Hypothalamus (tissue), 51 donors: Measurements from ENCODE around the gene NHLRC1.

ENCODE experiments used
- DNase-seq, 51 donors: peaks; one replicate each; lab custom pipeline; 2025; lab: John Stamatoyannopoulos, UW

NHLRC1 gene

GRCh38 chr6:18088419-18089296, 33.8 kb downstream of the NHLRC1 start:
- DNase-seq: no peak

- no peak for DNase-seq
Observed at GRCh38 chr6:18087396-18088165, 34.9 kb downstream of the NHLRC1 start.

DNA sequence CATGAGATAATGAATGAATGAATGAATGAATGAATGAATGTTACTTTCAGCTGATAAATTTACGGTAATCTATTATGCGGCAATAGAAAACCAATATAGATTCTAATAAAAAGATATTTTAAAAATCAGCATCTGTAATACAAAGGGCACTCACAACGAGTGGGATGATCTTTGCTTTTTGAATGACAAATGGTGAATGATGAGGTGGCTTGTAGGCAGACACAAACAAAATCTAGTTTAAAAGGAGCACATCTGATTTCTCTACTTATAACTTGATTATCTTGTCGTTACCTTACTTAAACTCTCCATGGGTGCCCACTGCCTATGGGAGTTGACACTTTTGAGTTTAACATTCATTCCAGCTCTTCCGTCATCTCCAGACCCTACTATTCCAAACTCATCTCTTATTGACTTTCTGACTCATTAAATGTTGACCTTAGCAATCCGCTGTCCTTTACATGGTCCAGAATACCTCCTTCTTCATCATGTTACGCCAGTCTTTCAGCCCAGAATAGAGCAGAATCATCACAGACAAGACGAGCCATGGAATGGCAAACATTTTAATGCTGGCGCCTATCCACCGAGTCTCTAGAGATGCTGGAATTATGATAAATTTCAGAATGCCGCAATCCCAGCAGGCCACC, 41.3 kb downstream of the NHLRC1 start:
- DNase-seq: no peak

GRCh38 chr6:18080544-18080943, 41.9 kb downstream of the NHLRC1 start:
- no peak for DNase-seq

GRCh38 chr6:18078866-18079265, 43.6 kb downstream of the NHLRC1 start:
- DNase-seq: no peak

GRCh38 chr6:18076231-18076630, 46.2 kb downstream of the NHLRC1 start:
- no peak for DNase-seq

GRCh38 chr6:18072841-18073240, 49.6 kb downstream of the NHLRC1 start:
- DNase-seq: no peak

DNA sequence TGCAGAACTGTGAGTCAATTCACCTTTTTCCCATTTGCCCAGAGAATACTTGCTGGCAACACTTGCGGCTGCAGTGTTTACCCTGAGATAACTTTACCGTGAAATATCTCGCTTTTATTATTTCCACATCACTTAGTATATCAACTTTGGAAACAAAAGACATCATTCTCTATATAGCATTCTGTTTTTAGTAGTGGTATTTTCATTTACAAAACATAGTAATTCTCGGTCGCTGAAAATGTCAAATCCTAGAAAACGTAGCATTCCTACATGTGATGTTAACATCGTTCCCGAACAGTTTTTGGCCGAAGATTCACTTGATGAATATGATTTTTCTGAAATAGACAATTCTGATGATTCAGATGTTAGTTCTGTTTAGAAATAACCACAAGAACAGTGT, 52.0 kb downstream of the NHLRC1 start:
- DNase-seq: no peak
